HUDEP-2 (cell line): ENCODE results near the gene EFNA2.

Experiments used
- DNase-seq, 76 experiments: peaks; one replicate each; lab custom pipeline; 2025; ENCODE audit not compliant: unreplicated experiment in 76 of 76; lab: John Stamatoyannopoulos, UW

Gene EFNA2

GRCh38 chr19:1285737-1286360, at the start of gene EFNA2:
Gene EFNA2 (plus strand): TSS chr19:1285873. CDS start chr19:1286169, 296 bp downstream.
- no peak for DNase-seq

GRCh38 chr19:1236576-1236975, 49.1 kb upstream of the EFNA2 start:
- no peak for DNase-seq

- peak in 5 of 76 experiments; percentile 24 to 37 (median 30) for DNase-seq
These were observed 48.5 kb upstream of the EFNA2 start for GRCh38 chr19:1237027-1237659.

- peak in 22 of 76 experiments; percentile 20 to 64 (median 40) for DNase-seq
These were observed 47.8 kb upstream of the EFNA2 start, which contains the start of gene CBARP for GRCh38 chr19:1237754-1238368. Gene CBARP (minus strand): TSS chr19:1238005. CDS start chr19:1236100, 1,905 bp downstream.

- peak in 3 of 76 experiments; percentile 35 to 50 (median 41) for DNase-seq
These were observed 47.0 kb upstream of the EFNA2 start for GRCh38 chr19:1238369-1239303.

GRCh38 chr19:1239420-1239795, 46.3 kb upstream of the EFNA2 start:
- DNase-seq = no peak

GRCh38 chr19:1239796-1240737, 45.6 kb upstream of the EFNA2 start:
- DNase-seq = peak in 64 of 76 experiments; percentile 42 to 96 (median 82)

- peak in 1 of 76 experiments; percentile 58 for DNase-seq
These were observed 44.7 kb upstream of the EFNA2 start for GRCh38 chr19:1240925-1241324.

GRCh38 chr19:1241417-1242095, 44.1 kb upstream of the EFNA2 start, which contains the start of gene ATP5F1D:
Gene ATP5F1D (plus strand): TSS chr19:1241751. CDS start chr19:1241851, 100 bp downstream.
- peak in 75 of 76 experiments; percentile 53 to 99 (median 97) for DNase-seq

- DNase-seq = peak in 68 of 76 experiments; percentile 51 to 94 (median 82)
These were observed 41.6 kb upstream of the EFNA2 start for GRCh38 chr19:1243768-1244692.

GRCh38 chr19:1244693-1245451, 40.8 kb upstream of the EFNA2 start:
- DNase-seq = peak in 65 of 76 experiments; percentile 29 to 94 (median 72)

- DNase-seq = no peak
These were observed 40.0 kb upstream of the EFNA2 start for GRCh38 chr19:1245494-1246264.

GRCh38 chr19:1246265-1247087, 39.2 kb upstream of the EFNA2 start:
- peak in 1 of 76 experiments; percentile 37 for DNase-seq

- DNase-seq = no peak
These were observed 37.9 kb upstream of the EFNA2 start for GRCh38 chr19:1247748-1248138.

- peak in 63 of 76 experiments; percentile 39 to 95 (median 71) for DNase-seq
These were observed 37.4 kb upstream of the EFNA2 start, which contains the start of gene MIDN for GRCh38 chr19:1248139-1248785. Gene MIDN (plus strand): TSS chr19:1248583. CDS start chr19:1250297, 1,714 bp downstream.
